Lower lobe of right lung (tissue), 2 donors: ENCODE data around the gene GABRA5. TPM values are rescaled to one million over a fixed set of nuclear protein-coding genes. Genes with fewer than 3 reads are reported as not detected.

ENCODE experiments used
- ATAC-seq, 2 donors: fragments of 200-7000 bp; cut with Tn5 transposase; one replicate each; pipeline ENCODE4 v1.9.1; 2020 to 2022; ENCODE audit warnings: mild to moderate bottlenecking in 2 of 2, moderate library complexity in 2 of 2
- DNase-seq: peaks from one replicate; pipeline ENCODE4 v3.0.0-alpha.2; 2020
- H3K27ac ChIP-seq: fragments of 200-600 bp; one replicate; pipeline ENCODE4 v1.8.0; 2022
- H3K27me3 ChIP-seq: fragments of 200-600 bp; one replicate; pipeline ENCODE4 v1.8.0; 2022; ENCODE audit warnings: low read depth
- H3K36me3 ChIP-seq: fragments of 200-600 bp; one replicate; pipeline ENCODE4 v1.8.0; 2022; ENCODE audit warnings: mild to moderate bottlenecking
- H3K4me1 ChIP-seq: fragments of 200-600 bp; one replicate; pipeline ENCODE4 v1.8.0; 2022
- H3K4me3 ChIP-seq: fragments of 200-600 bp; one replicate; pipeline ENCODE4 v1.8.0; 2022; ENCODE audit warnings: mild to moderate bottlenecking
- H3K9me3 ChIP-seq: fragments of 200-600 bp; one replicate; pipeline ENCODE4 v1.8.0; 2022
- CTCF ChIP-seq: fragments of 200-600 bp; IDR thresholded peaks from one replicate; pipeline ENCODE4 v1.8.0; 2022; ENCODE audit warnings: antibody characterized with exemption, mild to moderate bottlenecking
- intact Hi-C: fragments of 100-400 bp; cut with DNase I; formaldehyde crosslinking; loops from one replicate; pipeline ENCODE4 v1.11.0; 2022
- total RNA-seq: library from RNA; stranded (reverse); fragmentation: NEBNext Ultra II Directional; extraction: Animal tissue kit (Norgen Biotek cat#: 25700); gene quantifications from one replicate; pipeline ENCODE4 v1.2.1, GENCODE V29; 2021
- donor health status: DM: no; HTN: yes; CAD: no; lungs with severe emphysema.

Gene GABRA5
- total RNA-seq, 1 donor from 2014 or later, result not detected

- Histone ChIP-seq H3K36me3 (no peaks in the 10 kb centered on the region), H3K9me3 (no peaks in the 10 kb centered on the region), H3K27me3 (no peaks in the 10 kb centered on the region), H3K27ac (no peak overlapping the region), H3K4me3 (no peak overlapping the region), H3K4me1 (no peaks in the 10 kb centered on the region)
- ATAC-seq (no peak), DNase-seq (no peak)
- TF ChIP-seq CTCF, result no peak
- intact Hi-C loops, result no loop called here
These were observed 12.4 kb upstream of the GABRA5 start for GRCh38 chr15:26854435-26854834.

GRCh38 chr15:26864664-26865191 lies 2.1 kb upstream of the GABRA5 start:
- Histone ChIP-seq H3K4me3 (no peak overlapping the region), H3K27me3 (peaks cover 41% of the 10 kb centered on the region), H3K9me3 (no peaks in the 10 kb centered on the region), H3K27ac (no peak overlapping the region), H3K36me3 (no peaks in the 10 kb centered on the region), H3K4me1 (no peaks in the 10 kb centered on the region)
- DNase-seq (no peak), ATAC-seq (peak in 1 of 2 donors; percentile 51)
- intact Hi-C loops, result no loop called here
- TF ChIP-seq CTCF, result peak; percentile 43

- H3K4me3 ChIP-seq, result no peak overlapping the region
- no peaks in the 10 kb centered on the region for H3K36me3 ChIP-seq
- intact Hi-C loops, result no loop called here
- ATAC-seq, result no peak
- H3K9me3 ChIP-seq, result no peaks in the 10 kb centered on the region
- no peaks in the 10 kb centered on the region for H3K4me1 ChIP-seq
- TF ChIP-seq CTCF, result no peak
- H3K27me3 ChIP-seq, result peaks cover 47% of the 10 kb centered on the region
- no peak for DNase-seq
- H3K27ac ChIP-seq, result no peak overlapping the region
These were observed 542 bp downstream of the GABRA5 start for GRCh38 chr15:26867200-26868007.

- Histone ChIP-seq H3K4me1 (no peaks in the 10 kb centered on the region), H3K27ac (no peak overlapping the region), H3K9me3 (no peaks in the 10 kb centered on the region), H3K36me3 (no peaks in the 10 kb centered on the region), H3K4me3 (no peak overlapping the region), H3K27me3 (peaks cover 47% of the 10 kb centered on the region)
- DNase-seq (no peak), ATAC-seq (no peak)
- intact Hi-C loops, result no loop called here
- no peak for TF ChIP-seq CTCF
These were observed 1.3 kb downstream of the GABRA5 start for GRCh38 chr15:26868029-26868685.

GRCh38 chr15:26869628-26870027 lies 2.8 kb downstream of the GABRA5 start:
- no peaks in the 10 kb centered on the region for H3K9me3 ChIP-seq
- H3K4me1 ChIP-seq, result no peaks in the 10 kb centered on the region
- intact Hi-C loops, result no loop called here
- ATAC-seq (no peak), DNase-seq (no peak)
- no peak overlapping the region for H3K4me3 ChIP-seq
- no peak for TF ChIP-seq CTCF
- no peaks in the 10 kb centered on the region for H3K36me3 ChIP-seq
- H3K27ac ChIP-seq, result no peak overlapping the region
- peaks cover 48% of the 10 kb centered on the region for H3K27me3 ChIP-seq
